Caki2 (cell line): ENCODE measurements around the gene DDX21. TPM values are rescaled to one million over a fixed set of nuclear protein-coding genes. Genes with fewer than 3 reads are reported as not detected.
A peak's percentile ranks its signal among the peaks of the same experiment; 100 is the strongest.
"Not testable (repeated sequence)": the region's sequence is repeated elsewhere in the genome, so short reads cannot be mapped to it uniquely, and the experiment has no call there.

ENCODE experiments used
- DNase-seq: peaks from one replicate; pipeline ENCODE4 v3.0.0-alpha.2; 2015; ENCODE audit warnings: low read depth
- in situ Hi-C: cut with HindIII; loops from 2 replicates; pipeline ENCODE4 v1.10.0; 2016; ENCODE audit warnings: low sequenced_read_pairs, low pct_unique_long_range_greater_than_20kb, mixed read lengths
- total RNA-seq: library from RNA; depleted of rRNA; stranded (reverse); fragments of >200 nt; shearing (Covaris generic); gene quantifications from 2 replicates; pipeline ENCODE4 v1.2.3, GENCODE V29; 2014; ENCODE audit warnings: low replicate concordance

The DDX21 gene
- total RNA-seq, 1 experiment from 2014 or later = 26.4 TPM

GRCh38 chr10:68979738-68980137 lies 23.8 kb downstream of the DDX21 start:
- DNase-seq, in situ Hi-C loops: not testable (repeated sequence)

- no peak for DNase-seq
- in situ Hi-C loops = no loop called here
Measured at GRCh38 chr10:68981074-68981473, 25.1 kb downstream of the DDX21 start.

- in situ Hi-C loops = no loop called here
- no peak for DNase-seq
Measured at GRCh38 chr10:68982389-68982788, 26.4 kb downstream of the DDX21 start.

- no peak for DNase-seq
- in situ Hi-C loops = no loop called here
Measured at GRCh38 chr10:68987611-68988010, 31.6 kb downstream of the DDX21 start.

- in situ Hi-C loops = no loop called here
- DNase-seq = peak; percentile 96
Measured at GRCh38 chr10:68988530-68989316, 32.8 kb downstream of the DDX21 start, which contains the start of gene KIFBP. KIFBP (plus strand) TSS chr10:68988803; CDS start chr10:68988833, 30 bp downstream.

GRCh38 chr10:68989317-68989990 lies 33.5 kb downstream of the DDX21 start:
- DNase-seq = no peak
- in situ Hi-C loops = no loop called here

GRCh38 chr10:68992636-68993440 lies 36.9 kb downstream of the DDX21 start:
- in situ Hi-C loops = no loop called here
- no peak for DNase-seq

- in situ Hi-C loops = no loop called here
- DNase-seq = no peak
Measured at GRCh38 chr10:68997211-68997610, 41.2 kb downstream of the DDX21 start.

- peak; percentile 35 for DNase-seq
- in situ Hi-C loops = no loop called here
Measured at GRCh38 chr10:69004821-69005220, 48.9 kb downstream of the DDX21 start.

GRCh38 chr10:69005704-69006485 lies 49.9 kb downstream of the DDX21 start:
- in situ Hi-C loops = no loop called here
- no peak for DNase-seq

GRCh38 chr10:69007260-69007659 lies 51.3 kb downstream of the DDX21 start:
- in situ Hi-C loops = no loop called here
- DNase-seq = no peak

- in situ Hi-C loops = no loop called here
- DNase-seq = no peak
Measured at GRCh38 chr10:69009360-69009759, 53.4 kb downstream of the DDX21 start.

GRCh38 chr10:69010151-69010640 lies 54.2 kb downstream of the DDX21 start:
- DNase-seq = no peak
- in situ Hi-C loops = no loop called here

- DNase-seq, in situ Hi-C loops: not testable (repeated sequence)
Measured at GRCh38 chr10:69012778-69013177, 56.8 kb downstream of the DDX21 start.

GRCh38 chr10:69014171-69014570 lies 58.2 kb downstream of the DDX21 start:
- in situ Hi-C loops = no loop called here
- no peak for DNase-seq

GRCh38 chr10:69018613-69019012 lies 62.6 kb downstream of the DDX21 start:
- no peak for DNase-seq
- in situ Hi-C loops = no loop called here

GRCh38 chr10:69022611-69023010 lies 66.6 kb downstream of the DDX21 start:
- no peak for DNase-seq
- in situ Hi-C loops = no loop called here

GRCh38 chr10:69025370-69025896 lies 69.5 kb downstream of the DDX21 start:
- DNase-seq = no peak
- in situ Hi-C loops = no loop called here
